ENCODE results near the gene DHRS2. TPM values are rescaled to one million over a fixed set of nuclear protein-coding genes. Genes with fewer than 3 reads are reported as not detected.
A peak's percentile ranks its signal among the peaks of the same experiment; 100 is the strongest.

The DHRS2 gene
- total and polyA plus RNA-seq, 2 of the 13 experiments (the other 11 are each of a cell fraction or from before 2014, with no cell fraction given) = 1,621 to 3,021 TPM

DNA sequence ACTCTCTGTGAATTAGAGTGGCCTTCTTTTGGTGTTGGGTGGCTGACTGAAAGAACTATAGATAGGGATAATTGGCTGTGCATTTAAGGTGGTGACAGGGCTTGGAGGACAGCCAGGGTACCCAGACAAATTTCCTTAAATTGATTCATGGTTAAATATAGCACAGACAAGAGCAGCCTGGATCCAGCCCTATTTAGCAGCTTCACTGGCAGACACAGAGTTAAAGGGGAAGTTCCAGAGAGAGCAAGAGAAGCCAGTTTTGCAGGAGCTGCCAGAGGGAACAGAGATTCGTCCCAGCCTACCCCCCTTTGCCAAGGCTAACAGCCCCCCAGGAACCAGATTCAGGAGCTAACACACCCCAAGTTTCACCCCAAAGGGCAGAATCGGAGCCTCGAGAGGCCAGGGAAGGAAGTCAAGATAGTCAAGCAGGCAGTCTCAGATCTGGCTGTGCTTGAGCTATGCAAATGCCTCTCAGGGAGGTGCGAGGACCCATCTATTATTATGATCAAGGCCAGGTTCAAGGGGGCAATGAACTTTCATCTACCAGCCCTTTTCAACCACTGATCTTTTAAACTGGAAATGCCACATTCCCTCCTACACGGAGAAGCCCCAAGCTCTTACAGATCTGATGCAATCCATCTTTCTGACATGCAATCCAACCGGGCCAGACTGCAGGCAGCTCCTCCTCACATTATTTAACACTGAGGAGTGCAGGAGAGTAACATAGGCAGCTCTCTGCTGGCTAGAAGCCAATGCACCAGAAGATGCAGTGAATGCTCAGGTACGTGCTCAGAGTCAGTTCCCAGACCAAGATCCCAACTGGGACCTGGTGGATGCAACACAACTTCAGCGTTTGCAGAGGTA lies 58.2 kb downstream of the DHRS2 start (continued):
- TF ChIP-seq, protein P1, sequence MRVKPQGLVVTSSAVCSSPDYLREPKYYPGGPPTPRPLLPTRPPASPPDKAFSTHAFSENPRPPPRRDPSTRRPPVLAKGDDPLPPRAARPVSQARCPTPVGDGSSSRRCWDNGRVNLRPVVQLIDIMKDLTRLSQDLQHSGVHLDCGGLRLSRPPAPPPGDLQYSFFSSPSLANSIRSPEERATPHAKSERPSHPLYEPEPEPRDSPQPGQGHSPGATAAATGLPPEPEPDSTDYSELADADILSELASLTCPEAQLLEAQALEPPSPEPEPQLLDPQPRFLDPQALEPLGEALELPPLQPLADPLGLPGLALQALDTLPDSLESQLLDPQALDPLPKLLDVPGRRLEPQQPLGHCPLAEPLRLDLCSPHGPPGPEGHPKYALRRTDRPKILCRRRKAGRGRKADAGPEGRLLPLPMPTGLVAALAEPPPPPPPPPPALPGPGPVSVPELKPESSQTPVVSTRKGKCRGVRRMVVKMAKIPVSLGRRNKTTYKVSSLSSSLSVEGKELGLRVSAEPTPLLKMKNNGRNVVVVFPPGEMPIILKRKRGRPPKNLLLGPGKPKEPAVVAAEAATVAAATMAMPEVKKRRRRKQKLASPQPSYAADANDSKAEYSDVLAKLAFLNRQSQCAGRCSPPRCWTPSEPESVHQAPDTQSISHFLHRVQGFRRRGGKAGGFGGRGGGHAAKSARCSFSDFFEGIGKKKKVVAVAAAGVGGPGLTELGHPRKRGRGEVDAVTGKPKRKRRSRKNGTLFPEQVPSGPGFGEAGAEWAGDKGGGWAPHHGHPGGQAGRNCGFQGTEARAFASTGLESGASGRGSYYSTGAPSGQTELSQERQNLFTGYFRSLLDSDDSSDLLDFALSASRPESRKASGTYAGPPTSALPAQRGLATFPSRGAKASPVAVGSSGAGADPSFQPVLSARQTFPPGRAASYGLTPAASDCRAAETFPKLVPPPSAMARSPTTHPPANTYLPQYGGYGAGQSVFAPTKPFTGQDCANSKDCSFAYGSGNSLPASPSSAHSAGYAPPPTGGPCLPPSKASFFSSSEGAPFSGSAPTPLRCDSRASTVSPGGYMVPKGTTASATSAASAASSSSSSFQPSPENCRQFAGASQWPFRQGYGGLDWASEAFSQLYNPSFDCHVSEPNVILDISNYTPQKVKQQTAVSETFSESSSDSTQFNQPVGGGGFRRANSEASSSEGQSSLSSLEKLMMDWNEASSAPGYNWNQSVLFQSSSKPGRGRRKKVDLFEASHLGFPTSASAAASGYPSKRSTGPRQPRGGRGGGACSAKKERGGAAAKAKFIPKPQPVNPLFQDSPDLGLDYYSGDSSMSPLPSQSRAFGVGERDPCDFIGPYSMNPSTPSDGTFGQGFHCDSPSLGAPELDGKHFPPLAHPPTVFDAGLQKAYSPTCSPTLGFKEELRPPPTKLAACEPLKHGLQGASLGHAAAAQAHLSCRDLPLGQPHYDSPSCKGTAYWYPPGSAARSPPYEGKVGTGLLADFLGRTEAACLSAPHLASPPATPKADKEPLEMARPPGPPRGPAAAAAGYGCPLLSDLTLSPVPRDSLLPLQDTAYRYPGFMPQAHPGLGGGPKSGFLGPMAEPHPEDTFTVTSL (CRISPR knock-in tag; IDR thresholded peaks at IDR 0.05; ENCODE audit: borderline replicate concordance) = peak; percentile 29; the same call in 1 of the 2 replicates
- TF ChIP-seq HNRNPUL1 (IDR thresholded peaks at IDR 0.05; ENCODE audit: low read depth, low read length) (no peak), KDM5B (CRISPR knock-in tag; IDR thresholded peaks at IDR 0.05; ENCODE audit: borderline replicate concordance) (no peak), ZNF598 (CRISPR knock-in tag; IDR thresholded peaks at IDR 0.05; ENCODE audit: borderline replicate concordance) (peak; percentile 80; the same call in 1 of the 2 replicates), KLF9 (CRISPR knock-in tag; IDR thresholded peaks at IDR 0.05; ENCODE audit: low read depth) (no peak), SSRP1 (CRISPR knock-in tag; IDR thresholded peaks at IDR 0.05) (peak; percentile 87; the same call in 1 of the 2 replicates), ZNF460 (CRISPR knock-in tag; IDR thresholded peaks at IDR 0.05; ENCODE audit: borderline replicate concordance) (no peak), IRF2 (CRISPR knock-in tag; IDR thresholded peaks at IDR 0.05) (no peak), ZNF75D (CRISPR knock-in tag; IDR thresholded peaks at IDR 0.05; ENCODE audit: borderline replicate concordance) (no peak), NFE2 (CRISPR knock-in tag; IDR thresholded peaks at IDR 0.05) (no peak), GPN1 (CRISPR knock-in tag; IDR thresholded peaks at IDR 0.05; ENCODE audit: borderline replicate concordance) (no peak), HNF4A (CRISPR knock-in tag; IDR thresholded peaks at IDR 0.05) (peak; percentile 78), ELF3 (CRISPR knock-in tag; IDR thresholded peaks at IDR 0.05) (peak; percentile 42; the same call in 1 of the 2 replicates), BRCA1 (CRISPR knock-in tag; IDR thresholded peaks at IDR 0.05) (no peak)
- TF ChIP-seq, protein P2, sequence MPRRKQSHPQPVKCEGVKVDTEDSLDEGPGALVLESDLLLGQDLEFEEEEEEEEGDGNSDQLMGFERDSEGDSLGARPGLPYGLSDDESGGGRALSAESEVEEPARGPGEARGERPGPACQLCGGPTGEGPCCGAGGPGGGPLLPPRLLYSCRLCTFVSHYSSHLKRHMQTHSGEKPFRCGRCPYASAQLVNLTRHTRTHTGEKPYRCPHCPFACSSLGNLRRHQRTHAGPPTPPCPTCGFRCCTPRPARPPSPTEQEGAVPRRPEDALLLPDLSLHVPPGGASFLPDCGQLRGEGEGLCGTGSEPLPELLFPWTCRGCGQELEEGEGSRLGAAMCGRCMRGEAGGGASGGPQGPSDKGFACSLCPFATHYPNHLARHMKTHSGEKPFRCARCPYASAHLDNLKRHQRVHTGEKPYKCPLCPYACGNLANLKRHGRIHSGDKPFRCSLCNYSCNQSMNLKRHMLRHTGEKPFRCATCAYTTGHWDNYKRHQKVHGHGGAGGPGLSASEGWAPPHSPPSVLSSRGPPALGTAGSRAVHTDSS (CRISPR knock-in tag; conservative IDR thresholded peaks at IDR 0.05) = no peak
- TF ChIP-seq, protein P3, sequence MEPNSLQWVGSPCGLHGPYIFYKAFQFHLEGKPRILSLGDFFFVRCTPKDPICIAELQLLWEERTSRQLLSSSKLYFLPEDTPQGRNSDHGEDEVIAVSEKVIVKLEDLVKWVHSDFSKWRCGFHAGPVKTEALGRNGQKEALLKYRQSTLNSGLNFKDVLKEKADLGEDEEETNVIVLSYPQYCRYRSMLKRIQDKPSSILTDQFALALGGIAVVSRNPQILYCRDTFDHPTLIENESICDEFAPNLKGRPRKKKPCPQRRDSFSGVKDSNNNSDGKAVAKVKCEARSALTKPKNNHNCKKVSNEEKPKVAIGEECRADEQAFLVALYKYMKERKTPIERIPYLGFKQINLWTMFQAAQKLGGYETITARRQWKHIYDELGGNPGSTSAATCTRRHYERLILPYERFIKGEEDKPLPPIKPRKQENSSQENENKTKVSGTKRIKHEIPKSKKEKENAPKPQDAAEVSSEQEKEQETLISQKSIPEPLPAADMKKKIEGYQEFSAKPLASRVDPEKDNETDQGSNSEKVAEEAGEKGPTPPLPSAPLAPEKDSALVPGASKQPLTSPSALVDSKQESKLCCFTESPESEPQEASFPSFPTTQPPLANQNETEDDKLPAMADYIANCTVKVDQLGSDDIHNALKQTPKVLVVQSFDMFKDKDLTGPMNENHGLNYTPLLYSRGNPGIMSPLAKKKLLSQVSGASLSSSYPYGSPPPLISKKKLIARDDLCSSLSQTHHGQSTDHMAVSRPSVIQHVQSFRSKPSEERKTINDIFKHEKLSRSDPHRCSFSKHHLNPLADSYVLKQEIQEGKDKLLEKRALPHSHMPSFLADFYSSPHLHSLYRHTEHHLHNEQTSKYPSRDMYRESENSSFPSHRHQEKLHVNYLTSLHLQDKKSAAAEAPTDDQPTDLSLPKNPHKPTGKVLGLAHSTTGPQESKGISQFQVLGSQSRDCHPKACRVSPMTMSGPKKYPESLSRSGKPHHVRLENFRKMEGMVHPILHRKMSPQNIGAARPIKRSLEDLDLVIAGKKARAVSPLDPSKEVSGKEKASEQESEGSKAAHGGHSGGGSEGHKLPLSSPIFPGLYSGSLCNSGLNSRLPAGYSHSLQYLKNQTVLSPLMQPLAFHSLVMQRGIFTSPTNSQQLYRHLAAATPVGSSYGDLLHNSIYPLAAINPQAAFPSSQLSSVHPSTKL (CRISPR knock-in tag; IDR thresholded peaks at IDR 0.05) = peak; percentile 66
- TF ChIP-seq, protein P4, sequence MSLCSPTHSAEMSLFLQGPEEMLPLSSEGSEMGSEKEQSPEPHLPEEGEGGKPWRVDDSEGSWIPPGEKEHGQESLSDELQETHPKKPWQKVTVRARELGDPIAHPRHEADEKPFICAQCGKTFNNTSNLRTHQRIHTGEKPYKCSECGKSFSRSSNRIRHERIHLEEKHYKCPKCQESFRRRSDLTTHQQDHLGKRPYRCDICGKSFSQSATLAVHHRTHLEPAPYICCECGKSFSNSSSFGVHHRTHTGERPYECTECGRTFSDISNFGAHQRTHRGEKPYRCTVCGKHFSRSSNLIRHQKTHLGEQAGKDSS (CRISPR knock-in tag; IDR thresholded peaks at IDR 0.05; ENCODE audit: borderline replicate concordance, low read depth) = no peak

All from HepG2 (cell line).